Bone marrow (tissue), 2 donors: Measurements from ENCODE around the gene ASB18.
"Not testable (repeated sequence)": the region's sequence is repeated elsewhere in the genome, so short reads cannot be mapped to it uniquely, and the experiment has no call there.

Experiments
- DNase-seq, 2 donors: peaks; one replicate each; lab custom pipeline; 2025; lab: John Stamatoyannopoulos, UW

ASB18 gene

GRCh38 chr2:236286873-236287545, 22.8 kb upstream of the ASB18 start:
- DNase-seq = no peak

GRCh38 chr2:236284208-236284607, 20.0 kb upstream of the ASB18 start:
- no peak for DNase-seq

GRCh38 chr2:236282406-236282805, 18.2 kb upstream of the ASB18 start:
- no peak for DNase-seq

- DNase-seq = no peak
Measured at GRCh38 chr2:236281423-236281822, 17.2 kb upstream of the ASB18 start.

- DNase-seq = no peak
Measured at GRCh38 chr2:236273126-236273525, 8.9 kb upstream of the ASB18 start.

GRCh38 chr2:236271851-236272250, 7.6 kb upstream of the ASB18 start:
- DNase-seq = no peak

- DNase-seq = not testable (repeated sequence)
Measured at GRCh38 chr2:236269876-236270275, 5.7 kb upstream of the ASB18 start.

- DNase-seq = no peak
Measured at GRCh38 chr2:236265675-236266074, 1.5 kb upstream of the ASB18 start.

GRCh38 chr2:236262238-236262637, 2.0 kb downstream of the ASB18 start:
- DNase-seq = no peak

GRCh38 chr2:236261452-236261851, 2.8 kb downstream of the ASB18 start:
- DNase-seq = no peak

GRCh38 chr2:236259371-236259770, 4.8 kb downstream of the ASB18 start:
- no peak for DNase-seq

GRCh38 chr2:236257575-236257974, 6.6 kb downstream of the ASB18 start:
- no peak for DNase-seq

GRCh38 chr2:236257136-236257535, 7.1 kb downstream of the ASB18 start:
- no peak for DNase-seq

- DNase-seq = no peak
Measured at GRCh38 chr2:236256366-236256985, 7.7 kb downstream of the ASB18 start.

- no peak for DNase-seq
Measured at GRCh38 chr2:236254674-236255073, 9.5 kb downstream of the ASB18 start.

- no peak for DNase-seq
Measured at GRCh38 chr2:236254001-236254400, 10.2 kb downstream of the ASB18 start.

GRCh38 chr2:236252602-236253001, 11.6 kb downstream of the ASB18 start:
- no peak for DNase-seq

- DNase-seq = no peak
Measured at GRCh38 chr2:236250909-236251579, 13.2 kb downstream of the ASB18 start.

GRCh38 chr2:236250286-236250685, 13.9 kb downstream of the ASB18 start:
- no peak for DNase-seq

GRCh38 chr2:236249066-236249465, 15.1 kb downstream of the ASB18 start:
- no peak for DNase-seq

- DNase-seq = no peak
Measured at GRCh38 chr2:236246711-236247246, 17.4 kb downstream of the ASB18 start.

- DNase-seq = no peak
Measured at GRCh38 chr2:236244256-236244655, 19.9 kb downstream of the ASB18 start.

GRCh38 chr2:236242057-236242495, 22.1 kb downstream of the ASB18 start:
- no peak for DNase-seq
